SH-SY5Y (cell line): ENCODE data around the gene SCAF8.

Experiments used
- GATA2 ChIP-seq: IDR thresholded peaks from 2 replicates; pipeline ENCODE4 v1.6.1; 2011; ENCODE audit warnings: mild to moderate bottlenecking, low read depth, low read length
- GATA3 ChIP-seq: IDR thresholded peaks from 2 replicates; pipeline ENCODE4 v1.6.1; 2011; ENCODE audit warnings: low read depth, mild to moderate bottlenecking, low read length, moderate library complexity

DNA sequence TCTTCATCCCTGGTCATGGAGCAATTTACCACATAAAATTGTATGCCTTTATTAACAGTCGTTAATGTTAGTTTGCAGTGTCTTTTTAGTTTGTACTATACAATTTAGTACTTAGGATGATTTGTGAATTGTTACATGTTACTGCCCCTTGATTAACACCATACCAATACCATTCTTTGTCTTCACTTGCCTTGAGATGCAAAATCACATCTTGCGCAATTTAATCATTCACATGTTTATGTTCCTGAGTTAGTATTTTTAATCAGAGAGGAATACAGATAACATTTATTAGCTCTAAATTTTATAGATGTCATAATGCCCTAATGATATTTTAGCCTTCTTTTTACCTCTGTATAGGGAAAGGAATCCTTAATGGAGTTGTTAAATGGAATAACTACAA lies 114.1 kb downstream of the SCAF8 start:
- no peak for TF ChIP-seq GATA3
- TF ChIP-seq GATA2: no peak
